CD14-positive monocyte (primary cell): ENCODE results near the gene ZC3HAV1. TPM values are rescaled to one million over a fixed set of nuclear protein-coding genes. Genes with fewer than 3 reads are reported as not detected.

Source experiments
- DNase-seq, 3 donors: peaks; one replicate each; pipeline ENCODE4 v3.0.0-alpha.2; 2011 to 2022
- H2AFZ ChIP-seq: 2 replicates; pipeline ENCODE4 v1.6.0; 2012; ENCODE audit warnings: mild to moderate bottlenecking, low read depth, low read length, inconsistent platforms; ENCODE audit not compliant: insufficient read depth, poor library complexity, severe bottlenecking
- H3K27ac ChIP-seq, 2 donors: 1 replicate in 1 of 2; 2 replicates in 1 of 2; pipeline ENCODE4 v1.5.1; 2012 to 2013; ENCODE audit warnings: low read length in 2 of 2, control low read depth in 1 of 2, inconsistent platforms in 1 of 2, low read depth in 1 of 2, mild to moderate bottlenecking in 1 of 2
- H3K27me3 ChIP-seq, 2 donors: one replicate each; pipeline versions ENCODE4 v1.6.0 to v1.6.1; 2011 to 2013; ENCODE audit warnings: low read length in 2 of 2; ENCODE audit not compliant: control insufficient read depth in 2 of 2, insufficient read depth in 2 of 2
- H3K36me3 ChIP-seq, 2 donors: replicated peaks in 1 of 2; 1 replicate in 1 of 2; 2 replicates in 1 of 2; pipeline versions ENCODE4 v1.5.1 to v1.6.1; 2012 to 2013; ENCODE audit warnings: low read length in 2 of 2, control low read depth in 1 of 2, inconsistent platforms in 1 of 2, mild to moderate bottlenecking in 1 of 2; ENCODE audit not compliant: insufficient read depth in 2 of 2, control insufficient read depth in 1 of 2
- H3K4me1 ChIP-seq, 2 donors: 1 replicate in 1 of 2; 2 replicates in 1 of 2; pipeline versions ENCODE4 v1.5.1 to v1.6.1; 2012 to 2013; ENCODE audit warnings: low read length in 2 of 2, control low read depth in 1 of 2, inconsistent platforms in 1 of 2, mild to moderate bottlenecking in 1 of 2, moderate library complexity in 1 of 2; ENCODE audit not compliant: insufficient read depth in 2 of 2, control insufficient read depth in 1 of 2
- H3K4me2 ChIP-seq: replicated peaks from 2 replicates; pipeline ENCODE3; 2012; ENCODE audit warnings: low read length, moderate library complexity, mild to moderate bottlenecking; ENCODE audit not compliant: poor library complexity, severe bottlenecking; ENCODE audit errors: extremely low read depth
- H3K4me3 ChIP-seq, 3 experiments: fragments of 200-600 bp in 1 of 3; sonication (generic) in 1 of 3; replicated peaks in 1 of 3; 1 replicate in 2 of 3; 2 replicates in 1 of 3; pipeline ENCODE4 v1.5.1; 2011 to 2013; ENCODE audit warnings: low read length in 3 of 3, mild to moderate bottlenecking in 3 of 3, control low read depth in 2 of 3, low read depth in 2 of 3, inconsistent platforms in 1 of 3, moderate library complexity in 1 of 3
- H3K79me2 ChIP-seq: 2 replicates; pipeline ENCODE4 v1.6.0; 2012; ENCODE audit warnings: mild to moderate bottlenecking, control low read depth, inconsistent platforms, low read length, moderate library complexity; ENCODE audit not compliant: insufficient read depth
- H3K9ac ChIP-seq: 2 replicates; pipeline ENCODE4 v1.6.0; 2017; ENCODE audit warnings: low read length, mild to moderate bottlenecking; ENCODE audit not compliant: insufficient read depth, poor library complexity, severe bottlenecking
- H3K9me3 ChIP-seq, 2 donors: replicated peaks in 1 of 2; 1 replicate in 1 of 2; 2 replicates in 1 of 2; pipeline versions ENCODE4 v1.5.1 to v1.6.1; 2012 to 2013; ENCODE audit warnings: low read length in 2 of 2, control low read depth in 1 of 2; ENCODE audit not compliant: control insufficient read depth in 1 of 2, insufficient read depth in 1 of 2
- H4K20me1 ChIP-seq: 2 replicates; pipeline ENCODE4 v1.6.0; 2012; ENCODE audit warnings: mild to moderate bottlenecking, low read length, control low read depth, moderate library complexity; ENCODE audit not compliant: insufficient read depth
- H3K27ac Mint-ChIP-seq, 7 donors: one replicate each; pipeline ENCODE4 v1.8.0; 2020; ENCODE audit warnings: mild to moderate bottlenecking in 7 of 7, mixed read lengths in 7 of 7, moderate library complexity in 6 of 7, inconsistent platforms in 2 of 7
- H3K27me3 Mint-ChIP-seq, 3 donors: one replicate each; pipeline ENCODE4 v1.8.0; 2021 to 2022; ENCODE audit warnings: low read depth in 3 of 3, mild to moderate bottlenecking in 3 of 3, mixed read lengths in 3 of 3, moderate library complexity in 3 of 3, inconsistent platforms in 1 of 3
- H3K36me3 Mint-ChIP-seq, 2 donors: one replicate each; pipeline ENCODE4 v1.8.0; 2020; ENCODE audit warnings: mixed read lengths in 2 of 2, inconsistent platforms in 1 of 2, mild to moderate bottlenecking in 1 of 2
- H3K4me1 Mint-ChIP-seq: one replicate; pipeline ENCODE4 v1.8.0; 2020; ENCODE audit warnings: mild to moderate bottlenecking, mixed read lengths
- H3K4me3 Mint-ChIP-seq, 2 donors: one replicate each; pipeline ENCODE4 v1.8.0; 2020; ENCODE audit warnings: mild to moderate bottlenecking in 2 of 2, mixed read lengths in 2 of 2, moderate library complexity in 1 of 2
- H3K9me3 Mint-ChIP-seq, 7 donors: one replicate each; pipeline ENCODE4 v1.8.0; 2020 to 2022; ENCODE audit warnings: mixed read lengths in 7 of 7, mild to moderate bottlenecking in 6 of 7, moderate library complexity in 6 of 7, inconsistent platforms in 2 of 7
- CTCF ChIP-seq: fragments of 200-600 bp; IDR thresholded peaks from one replicate; pipeline ENCODE4 v1.8.0; 2022; ENCODE audit warnings: antibody characterized with exemption, mild to moderate bottlenecking
- WGBS: methylation state at CpG from one replicate; pipeline ENCODE4 v1.1.5; 2013; ENCODE audit warnings: missing lambda C conversion rate; ENCODE audit not compliant: insufficient coverage; 5-methylcytosine and 5-hydroxymethylcytosine counted together
- intact Hi-C, 2 donors: fragments of 100-400 bp; cut with micrococcal nuclease; formaldehyde crosslinking; loops; one replicate each; pipeline versions ENCODE4 v1.15.0 to v1.15.1; 2023
- polyA minus RNA-seq: library from RNA; depleted of rRNA, polyadenylated mRNA; stranded (reverse); fragments of >200 nt; gene quantifications from 2 replicates; pipeline ENCODE4 v1.2.3, GENCODE V29; 2012
- polyA plus RNA-seq, 3 donors: library from polyadenylated mRNA; depleted of rRNA in 1 of 3; unstranded in 2 of 3; stranded (reverse) in 1 of 3; fragments of 300-500 nt in 2 of 3; fragments of >200 nt in 1 of 3; fragmentation: Illumina TruSeq in 2 of 3; gene quantifications; 1 replicate in 2 of 3; 2 replicates in 1 of 3; pipeline ENCODE4 v1.2.3, GENCODE V29; 2012 to 2021
- total RNA-seq, 12 experiments: library from RNA in 1 of 12; stranded (reverse) in 1 of 12; fragments of 120-200 nt in 1 of 12; gene quantifications; one replicate each; pipeline ENCODE4 v1.2.4 and lab custom pipeline; 2013 to 2026; ENCODE audit warnings: mixed read lengths in 6 of 12, inconsistent platforms in 1 of 12

Gene ZC3HAV1
- 30.4 TPM for total RNA-seq (2013)
- 10 to 100 TPM; 20.7 to 30.2 (median 21.2) TPM for polyA plus RNA-seq
- 30.9 and 40.6 TPM in 2 replicates for polyA minus RNA-seq
- 143 to 537 (median 182) reads per million in 11 experiments for total RNA-seq (lab: John Stamatoyannopoulos, UW)

- intact Hi-C loops, result no loop called here
- peaks cover 47% of the 10 kb centered on the region for H3K4me1 Mint-ChIP-seq
- peaks cover 36 to 55% of the 10 kb centered on the region in 2 donors for H3K4me1 ChIP-seq
Measured at GRCh38 chr7:139109188-139109982, at the start of gene ZC3HAV1. Gene ZC3HAV1 (minus strand): TSS chr7:139109720. CDS start chr7:139109331, 389 bp downstream.

More at GRCh38 chr7:139109188-139109982, at the start of gene ZC3HAV1:
- Mint-ChIP-seq H3K27ac (peak within 1 kb of the TSS; percentile 91 to 99 (median 97)), H3K36me3 (no peaks in the 10 kb centered on the region), H3K27me3 (peaks cover 0 to 5% (median 0%) of the 10 kb centered on the region in 3 donors), H3K9me3 (peaks cover 5 to 9% (median 5%) of the 10 kb centered on the region in 7 donors), H3K4me3 (peak within 1 kb of the TSS; percentile 85 to 96)
- no peaks in the 10 kb centered on the region for H3K27me3 ChIP-seq
- peak within 1 kb of the TSS; percentile 92 for H3K4me2 ChIP-seq
- TF ChIP-seq CTCF, result no peak
- H4K20me1 ChIP-seq, result peaks cover 46% of the 10 kb centered on the region
- H3K27ac ChIP-seq, result peak within 1 kb of the TSS; percentile 91 to 97
- H3K9ac ChIP-seq, result peak within 1 kb of the TSS; percentile 85
- peak within 1 kb of the TSS; percentile 80 to 98 (median 93) for H3K4me3 ChIP-seq
- no peaks in the 10 kb centered on the region for H3K9me3 ChIP-seq
- peak; percentile 84 to 90 (median 85) for DNase-seq
- WGBS, result under 1% methylated on average over 67 of the region's 68 CpGs
- H3K36me3 ChIP-seq, result no peaks in the 10 kb centered on the region
- peaks cover 49% of the 10 kb centered on the region for H3K79me2 ChIP-seq
- peak within 1 kb of the TSS; percentile 78 for H2AFZ ChIP-seq
